Skeletal muscle tissue (tissue), 4 donors: Measurements from ENCODE around the gene ACYP2. TPM values are rescaled to one million over a fixed set of nuclear protein-coding genes. Genes with fewer than 3 reads are reported as not detected.
"Not testable (repeated sequence)": the region's sequence is repeated elsewhere in the genome, so short reads cannot be mapped to it uniquely, and the experiment has no call there.

ENCODE experiments used
- H3K27ac ChIP-seq: one replicate; pipeline ENCODE4 v1.7.0; 2013; ENCODE audit warnings: mild to moderate bottlenecking, low read depth, low read length, inconsistent platforms
- H3K27me3 ChIP-seq, 3 donors: one replicate each; pipeline ENCODE4 v1.7.0; 2013; ENCODE audit warnings: low read length in 3 of 3; ENCODE audit not compliant: control insufficient read depth in 3 of 3, insufficient read depth in 3 of 3
- H3K36me3 ChIP-seq, 3 donors: one replicate each; pipeline ENCODE4 v1.7.0; 2013; ENCODE audit warnings: low read length in 3 of 3; ENCODE audit not compliant: control insufficient read depth in 3 of 3, insufficient read depth in 3 of 3
- H3K4me1 ChIP-seq, 3 donors: one replicate each; pipeline ENCODE4 v1.7.0; 2013; ENCODE audit warnings: low read length in 3 of 3, mild to moderate bottlenecking in 3 of 3; ENCODE audit not compliant: control insufficient read depth in 3 of 3, insufficient read depth in 3 of 3
- H3K4me3 ChIP-seq, 3 donors: one replicate each; pipeline ENCODE4 v1.7.0; 2013; ENCODE audit warnings: low read length in 3 of 3
- H3K9ac ChIP-seq, 3 donors: one replicate each; pipeline ENCODE4 v1.7.0; 2013; ENCODE audit warnings: low read length in 3 of 3, mild to moderate bottlenecking in 3 of 3, moderate library complexity in 2 of 3, low read depth in 1 of 3
- H3K9me3 ChIP-seq, 3 donors: one replicate each; pipeline ENCODE4 v1.7.0; 2013; ENCODE audit warnings: low read length in 3 of 3; ENCODE audit not compliant: control insufficient read depth in 3 of 3
- total RNA-seq: library from RNA; depleted of rRNA; stranded (reverse); fragments of >200 nt; gene quantifications from one replicate; pipeline ENCODE4 v1.2.3, GENCODE V29; 2014
- donor health status: Osteomylitis.

ACYP2 gene
- total RNA-seq, 1 donor from 2014 or later, result 13.0 TPM

- not testable (repeated sequence) for H3K9me3 ChIP-seq, H3K4me1 ChIP-seq, H3K27ac ChIP-seq, H3K4me3 ChIP-seq, H3K27me3 ChIP-seq, H3K9ac ChIP-seq, H3K36me3 ChIP-seq
Observed at GRCh38 chr2:54095406-54095805, 20.0 kb upstream of the ACYP2 start.

GRCh38 chr2:54096141-54096540, 19.3 kb upstream of the ACYP2 start:
- H3K4me1 ChIP-seq, H3K4me3 ChIP-seq, H3K9ac ChIP-seq: not testable (repeated sequence)

GRCh38 chr2:54097124-54097523, 18.3 kb upstream of the ACYP2 start:
- no peak overlapping the region for H3K4me3 ChIP-seq
- H3K9ac ChIP-seq, result no peak overlapping the region
- no peaks in the 10 kb centered on the region for H3K9me3 ChIP-seq
- no peaks in the 10 kb centered on the region for H3K36me3 ChIP-seq
- no peak overlapping the region for H3K27ac ChIP-seq
- H3K27me3 ChIP-seq, result no peaks in the 10 kb centered on the region
- no peaks in the 10 kb centered on the region for H3K4me1 ChIP-seq

More at GRCh38 chr2:54096141-54096540, 19.3 kb upstream of the ACYP2 start:
- H3K9me3 ChIP-seq, H3K27me3 ChIP-seq, H3K27ac ChIP-seq, H3K36me3 ChIP-seq: not testable (repeated sequence)

GRCh38 chr2:54099370-54099769, 16.0 kb upstream of the ACYP2 start:
- Histone ChIP-seq H3K36me3 (no peaks in the 10 kb centered on the region), H3K27ac (no peak overlapping the region), H3K4me3 (no peak overlapping the region), H3K4me1 (peaks cover 0 to 4% (median 4%) of the 10 kb centered on the region in 3 donors), H3K9me3 (no peaks in the 10 kb centered on the region), H3K27me3 (no peaks in the 10 kb centered on the region), H3K9ac (no peak overlapping the region)

- H3K4me3 ChIP-seq, result no peak overlapping the region
- peaks cover 0 to 4% (median 4%) of the 10 kb centered on the region in 3 donors for H3K4me1 ChIP-seq
- no peaks in the 10 kb centered on the region for H3K27me3 ChIP-seq
- no peak overlapping the region for H3K9ac ChIP-seq
- H3K36me3 ChIP-seq, result no peaks in the 10 kb centered on the region
- no peaks in the 10 kb centered on the region for H3K9me3 ChIP-seq
- H3K27ac ChIP-seq, result no peak overlapping the region
Observed at GRCh38 chr2:54099829-54100585, 15.4 kb upstream of the ACYP2 start.

GRCh38 chr2:54100772-54101171, 14.6 kb upstream of the ACYP2 start:
- Histone ChIP-seq H3K27me3 (no peaks in the 10 kb centered on the region), H3K9ac (no peak overlapping the region), H3K36me3 (no peaks in the 10 kb centered on the region)

GRCh38 chr2:54103454-54104314, 11.7 kb upstream of the ACYP2 start:
- Histone ChIP-seq H3K27me3 (no peaks in the 10 kb centered on the region), H3K4me3 (no peak overlapping the region), H3K4me1 (peaks cover 0 to 11% (median 6%) of the 10 kb centered on the region in 3 donors), H3K9me3 (no peaks in the 10 kb centered on the region), H3K27ac (no peak overlapping the region), H3K36me3 (no peaks in the 10 kb centered on the region), H3K9ac (no peak overlapping the region)

More at GRCh38 chr2:54100772-54101171, 14.6 kb upstream of the ACYP2 start:
- Histone ChIP-seq H3K4me1 (peaks cover 0 to 4% (median 4%) of the 10 kb centered on the region in 3 donors), H3K9me3 (no peaks in the 10 kb centered on the region), H3K4me3 (no peak overlapping the region), H3K27ac (no peak overlapping the region)

- peaks cover 0 to 11% (median 6%) of the 10 kb centered on the region in 3 donors for H3K4me1 ChIP-seq
Observed at GRCh38 chr2:54106631-54107454, 8.6 kb upstream of the ACYP2 start.

GRCh38 chr2:54107455-54107764, 8.0 kb upstream of the ACYP2 start:
- Histone ChIP-seq H3K4me3 (no peak overlapping the region), H3K27me3 (no peaks in the 10 kb centered on the region), H3K4me1 (peaks cover 0 to 11% (median 6%) of the 10 kb centered on the region in 3 donors), H3K36me3 (no peaks in the 10 kb centered on the region), H3K9me3 (no peaks in the 10 kb centered on the region), H3K9ac (peak overlapping the region in 1 of 3 donors; percentile 3), H3K27ac (no peak overlapping the region)

More at GRCh38 chr2:54106631-54107454, 8.6 kb upstream of the ACYP2 start:
- Histone ChIP-seq H3K27me3 (no peaks in the 10 kb centered on the region), H3K36me3 (no peaks in the 10 kb centered on the region), H3K9me3 (no peaks in the 10 kb centered on the region), H3K4me3 (peak overlapping the region in 2 of 3 donors; percentile 8), H3K9ac (peak overlapping the region in 1 of 3 donors; percentile 9), H3K27ac (no peak overlapping the region)
